Vagina (tissue), 2 donors: ENCODE results near the gene FAAH. TPM values are rescaled to one million over a fixed set of nuclear protein-coding genes. Genes with fewer than 3 reads are reported as not detected.
A peak's percentile ranks its signal among the peaks of the same experiment; 100 is the strongest.

Experiments used
- DNase-seq, 2 donors: peaks; one replicate each; pipeline ENCODE4 v3.0.0-alpha.2; 2017; ENCODE audit errors: extremely low spot score in 2 of 2
- H3K27ac ChIP-seq: fragments of 200-600 bp; sonication (generic); one replicate; pipeline ENCODE4 v1.5.1; 2019
- H3K27me3 ChIP-seq: fragments of 200-600 bp; sonication (generic); one replicate; pipeline ENCODE4 v1.5.1; 2019
- H3K36me3 ChIP-seq, 2 donors: fragments of 200-600 bp; sonication (generic); one replicate each; pipeline ENCODE4 v1.5.1; 2017 to 2019
- H3K4me1 ChIP-seq: fragments of 200-600 bp; sonication (generic); one replicate; pipeline ENCODE4 v1.5.1; 2019
- H3K4me3 ChIP-seq, 2 donors: fragments of 200-600 bp; sonication (generic); 1 replicate in 1 of 2; 2 replicates in 1 of 2; pipeline ENCODE4 v1.5.1; 2016 to 2019
- H3K9me3 ChIP-seq: fragments of 200-600 bp; sonication (generic); one replicate; pipeline ENCODE4 v1.5.1; 2019
- CTCF ChIP-seq, 3 experiments: fragments of 450-650 bp in 2 of 3; fragments of 200-600 bp in 1 of 3; sonication (generic) in 1 of 3; IDR thresholded peaks; one replicate each; pipeline ENCODE4 v1.5.1; 2017 to 2019; ENCODE audit warnings: antibody characterized with exemption in 3 of 3, mild to moderate bottlenecking in 2 of 3, moderate library complexity in 2 of 3
- POLR2A ChIP-seq, 2 donors: fragments of 450-650 bp; IDR thresholded peaks; one replicate each; pipeline ENCODE4 v1.6.1; 2017; ENCODE audit warnings: antibody characterized with exemption in 2 of 2, mild to moderate bottlenecking in 2 of 2, moderate library complexity in 2 of 2
- POLR2AphosphoS5 ChIP-seq, 2 donors: sonication (generic); formaldehyde crosslinking; IDR thresholded peaks; one replicate each; pipeline ENCODE4 v1.9.0; 2017; ENCODE audit warnings: antibody characterized with exemption in 2 of 2, mild to moderate bottlenecking in 2 of 2, low read depth in 1 of 2; ENCODE audit not compliant: insufficient read depth in 1 of 2
- intact Hi-C: fragments of 100-400 bp; cut with DNase I; formaldehyde crosslinking; loops from one replicate; pipeline ENCODE4 v1.15.1; 2023
- total RNA-seq: library from RNA; depleted of rRNA; stranded (reverse); fragments of >200 nt; gene quantifications from one replicate; pipeline ENCODE4 v1.2.3, GENCODE V29; 2016

FAAH gene
- total RNA-seq, 1 donor from 2014 or later: 38.1 TPM

- intact Hi-C loops: no loop called here
- no peak for TF ChIP-seq POLR2A (IDR thresholded peaks at IDR 0.05)
- no peak for TF ChIP-seq POLR2AphosphoS5 (IDR thresholded peaks at IDR 0.05; ENCODE audit: insufficient read depth in 1 of 2, low read depth in 1 of 2)
- no peak for TF ChIP-seq CTCF (IDR thresholded peaks at IDR 0.05)
- H3K4me1 ChIP-seq: no peaks in the 10 kb centered on the region
Measured at GRCh38 chr1:46440478-46440877, 46.4 kb downstream of the FAAH start.

GRCh38 chr1:46442317-46443161, 48.4 kb downstream of the FAAH start:
- no peak for TF ChIP-seq POLR2AphosphoS5 (IDR thresholded peaks at IDR 0.05; ENCODE audit: insufficient read depth in 1 of 2, low read depth in 1 of 2)
- no peak for TF ChIP-seq POLR2A (IDR thresholded peaks at IDR 0.05)
- peak; percentile 22 to 67 (median 56) for TF ChIP-seq CTCF (IDR thresholded peaks at IDR 0.05)
- H3K36me3 ChIP-seq: no peaks in the 10 kb centered on the region
- no peaks in the 10 kb centered on the region for H3K27me3 ChIP-seq
- H3K27ac ChIP-seq: no peak overlapping the region
- peak overlapping the region; percentile 24 to 32 for H3K4me3 ChIP-seq
- intact Hi-C loops: no loop called here
- DNase-seq: no peak
- H3K9me3 ChIP-seq: no peaks in the 10 kb centered on the region
- H3K4me1 ChIP-seq: peaks cover under 1% of the 10 kb centered on the region

More at GRCh38 chr1:46440478-46440877, 46.4 kb downstream of the FAAH start:
- no peaks in the 10 kb centered on the region for H3K9me3 ChIP-seq
- no peak overlapping the region for H3K4me3 ChIP-seq
- no peaks in the 10 kb centered on the region for H3K27me3 ChIP-seq
- no peak for DNase-seq
- H3K36me3 ChIP-seq: no peaks in the 10 kb centered on the region
- no peak overlapping the region for H3K27ac ChIP-seq

- no peak for DNase-seq
- no peaks in the 10 kb centered on the region for H3K36me3 ChIP-seq
- intact Hi-C loops: no loop called here
- no peaks in the 10 kb centered on the region for H3K27me3 ChIP-seq
- TF ChIP-seq POLR2A (IDR thresholded peaks at IDR 0.05) (no peak), POLR2AphosphoS5 (IDR thresholded peaks at IDR 0.05; ENCODE audit: insufficient read depth in 1 of 2, low read depth in 1 of 2) (no peak), CTCF (IDR thresholded peaks at IDR 0.05) (no peak)
- H3K4me3 ChIP-seq: no peak overlapping the region
- H3K4me1 ChIP-seq: peaks cover 9% of the 10 kb centered on the region
- no peaks in the 10 kb centered on the region for H3K9me3 ChIP-seq
- H3K27ac ChIP-seq: no peak overlapping the region
Measured at GRCh38 chr1:46444466-46444865, 50.3 kb downstream of the FAAH start.

- TF ChIP-seq POLR2A (IDR thresholded peaks at IDR 0.05) (no peak), POLR2AphosphoS5 (IDR thresholded peaks at IDR 0.05; ENCODE audit: insufficient read depth in 1 of 2, low read depth in 1 of 2) (no peak), CTCF (IDR thresholded peaks at IDR 0.05) (no peak)
- Histone ChIP-seq H3K27ac (no peak overlapping the region), H3K4me3 (no peak overlapping the region), H3K27me3 (no peaks in the 10 kb centered on the region), H3K4me1 (peaks cover 9% of the 10 kb centered on the region), H3K36me3 (no peaks in the 10 kb centered on the region), H3K9me3 (no peaks in the 10 kb centered on the region)
- no peak for DNase-seq
- intact Hi-C loops: loop anchor here (5.0 kb wide), 1 partner anchor 81 kb away; no protein-coding TSS in a partner anchor
Measured at GRCh38 chr1:46445773-46446256, 51.7 kb downstream of the FAAH start.
